H1 (cell line): ENCODE data around the gene TPPP3. TPM values are rescaled to one million over a fixed set of nuclear protein-coding genes. Genes with fewer than 3 reads are reported as not detected.
A peak's percentile ranks its signal among the peaks of the same experiment; 100 is the strongest.

Experiments
- CTCF ChIA-PET: fragments of 300-600 bp; sonication (Branson Sonifier 250); formaldehyde crosslinking; loops from one replicate; lab custom pipeline; 2021; ENCODE audit not compliant: partially characterized antibody; lab: Charles Lee
- POLR2A ChIA-PET: fragments of 300-600 bp; sonication (Branson Sonifier 250); formaldehyde crosslinking; loops from one replicate; lab custom pipeline; 2021; ENCODE audit warnings: inconsistent platforms; ENCODE audit not compliant: partially characterized antibody; lab: Charles Lee
- DNase-seq, 2 experiments: peaks; one replicate each; pipeline versions ENCODE4 v3.0.0 to v3.0.0-alpha.2; 2010 to 2022; ENCODE audit warnings: low spot score in 2 of 2, low read depth in 1 of 2, mixed read lengths in 1 of 2
- FAIRE-seq: peaks from 2 replicates; lab custom pipeline; 2011; peaks lifted over from hg19 to GRCh38; lab: Jason Lieb, UNC
- H2AFZ ChIP-seq: 2 replicates; pipeline ENCODE4 v1.8.1; 2012; ENCODE audit warnings: low read length, inconsistent platforms
- H2AK5ac ChIP-seq: 2 replicates; pipeline ENCODE4 v1.6.1; 2013; ENCODE audit warnings: low read depth, low read length
- H2BK120ac ChIP-seq: replicated peaks from 2 replicates; pipeline ENCODE3; 2013; ENCODE audit warnings: low read depth, low read length, inconsistent platforms
- H2BK12ac ChIP-seq: 2 replicates; pipeline ENCODE4 v1.6.1; 2013; ENCODE audit warnings: low read depth, low read length
- H2BK15ac ChIP-seq: 2 replicates; pipeline ENCODE4 v1.6.1; 2013; ENCODE audit warnings: low read length
- H2BK20ac ChIP-seq: 2 replicates; pipeline ENCODE4 v1.6.1; 2013; ENCODE audit warnings: low read length
- H2BK5ac ChIP-seq: 2 replicates; pipeline ENCODE4 v1.6.1; 2013; ENCODE audit warnings: low read depth, low read length
- H3K14ac ChIP-seq: 2 replicates; pipeline ENCODE4 v1.6.1; 2013; ENCODE audit warnings: inconsistent platforms; ENCODE audit not compliant: insufficient read length
- H3K18ac ChIP-seq: 2 replicates; pipeline ENCODE4 v1.6.1; 2013; ENCODE audit warnings: low read length; ENCODE audit errors: extremely low read depth
- H3K23ac ChIP-seq: 2 replicates; pipeline ENCODE4 v1.6.1; 2013; ENCODE audit warnings: inconsistent platforms; ENCODE audit not compliant: insufficient read length
- H3K23me2 ChIP-seq: 2 replicates; pipeline ENCODE4 v1.6.1; 2013; ENCODE audit warnings: low read depth, low read length
- H3K27ac ChIP-seq: 2 replicates; pipeline ENCODE4 v1.6.1; 2011; ENCODE audit warnings: low read depth, low read length, inconsistent platforms
- H3K27me3 ChIP-seq, 4 experiments: replicated peaks in 1 of 4; 1 replicate in 1 of 4; 2 replicates in 3 of 4; pipeline versions ENCODE4 v1.6.1 to v1.8.1; 2011 to 2013; ENCODE audit warnings: low read length in 3 of 4, mild to moderate bottlenecking in 3 of 4, inconsistent platforms in 2 of 4, mixed read lengths in 2 of 4, moderate library complexity in 1 of 4; ENCODE audit not compliant: control insufficient read depth in 3 of 4, insufficient read depth in 3 of 4; ENCODE audit errors: extremely low read depth in 1 of 4
- H3K36me3 ChIP-seq, 4 experiments: 2 replicates each; pipeline versions ENCODE4 v1.6.1 to v1.8.1; 2011 to 2013; ENCODE audit warnings: mild to moderate bottlenecking in 4 of 4, low read length in 3 of 4, moderate library complexity in 2 of 4, control low read depth in 1 of 4, inconsistent platforms in 1 of 4; ENCODE audit not compliant: insufficient read depth in 4 of 4, control insufficient read depth in 2 of 4
- H3K4ac ChIP-seq: replicated peaks from 2 replicates; pipeline ENCODE3; 2013; ENCODE audit warnings: low read length, low read depth, mixed read lengths, inconsistent platforms; ENCODE audit not compliant: insufficient read length
- H3K4me1 ChIP-seq, 4 experiments: replicated peaks in 1 of 4; 1 replicate in 1 of 4; 2 replicates in 3 of 4; pipeline versions ENCODE4 v1.6.1 to v1.8.1; 2011 to 2013; ENCODE audit warnings: low read length in 3 of 4, inconsistent platforms in 2 of 4, mixed read lengths in 1 of 4; ENCODE audit not compliant: insufficient read depth in 4 of 4, control insufficient read depth in 3 of 4
- H3K4me2 ChIP-seq, 2 experiments: 2 replicates each; pipeline versions ENCODE4 v1.6.1 to v1.8.1; 2011 to 2013; ENCODE audit warnings: low read depth in 2 of 2, low read length in 2 of 2, control low read depth in 1 of 2, inconsistent platforms in 1 of 2, mild to moderate bottlenecking in 1 of 2; ENCODE audit not compliant: insufficient read depth in 1 of 2
- H3K4me3 ChIP-seq, 4 experiments: fragments of 200-600, 300-600 bp in 1 of 4; sonication (generic), shearing (Covaris generic), sonication (Bioruptor Twin) in 1 of 4; 2 replicates each; pipeline versions ENCODE4 v1.5.1 to v1.8.1; 2011 to 2016; ENCODE audit warnings: low read length in 4 of 4, low read depth in 3 of 4, control low read depth in 2 of 4, inconsistent platforms in 2 of 4, mild to moderate bottlenecking in 2 of 4, mixed read lengths in 1 of 4, moderate library complexity in 1 of 4; ENCODE audit not compliant: insufficient read depth in 2 of 4; ENCODE audit errors: extremely low read depth in 1 of 4
- H3K56ac ChIP-seq: replicated peaks from 2 replicates; pipeline ENCODE3; 2013; ENCODE audit warnings: low read depth, mild to moderate bottlenecking, mixed read lengths, low read length, inconsistent platforms; ENCODE audit not compliant: insufficient read length
- H3K79me1 ChIP-seq: 2 replicates; pipeline ENCODE4 v1.6.1; 2013; ENCODE audit warnings: low read depth, low read length, control low read depth
- H3K79me2 ChIP-seq, 2 experiments: 2 replicates each; pipeline versions ENCODE4 v1.6.1 to v1.8.1; 2012 to 2013; ENCODE audit warnings: low read length in 2 of 2, mild to moderate bottlenecking in 2 of 2, inconsistent platforms in 1 of 2; ENCODE audit not compliant: insufficient read depth in 2 of 2, control insufficient read depth in 1 of 2
- H3K9ac ChIP-seq, 4 experiments: replicated peaks in 1 of 4; 1 replicate in 1 of 4; 2 replicates in 3 of 4; pipeline versions ENCODE4 v1.6.1 to v1.8.1; 2011 to 2013; ENCODE audit warnings: low read depth in 3 of 4, low read length in 3 of 4, control low read depth in 2 of 4, mild to moderate bottlenecking in 2 of 4, moderate library complexity in 2 of 4, inconsistent platforms in 1 of 4; ENCODE audit errors: extremely low read depth in 1 of 4
- H3K9me3 ChIP-seq, 2 experiments: 2 replicates each; pipeline versions ENCODE4 v1.6.1 to v1.8.1; 2012 to 2013; ENCODE audit warnings: mild to moderate bottlenecking in 2 of 2, moderate library complexity in 2 of 2, control low read depth in 1 of 2, inconsistent platforms in 1 of 2, low read depth in 1 of 2, low read length in 1 of 2, mixed read lengths in 1 of 2; ENCODE audit not compliant: insufficient read depth in 2 of 2
- H4K20me1 ChIP-seq, 2 experiments: replicated peaks in 1 of 2; 2 replicates each; pipeline versions ENCODE3 to v1.8.1; 2011 to 2013; ENCODE audit warnings: inconsistent platforms in 2 of 2, low read length in 2 of 2, mild to moderate bottlenecking in 1 of 2; ENCODE audit not compliant: insufficient read depth in 2 of 2, control insufficient read depth in 1 of 2
- H4K5ac ChIP-seq: 2 replicates; pipeline ENCODE4 v1.6.1; 2013; ENCODE audit warnings: low read length, low read depth, mixed read lengths, inconsistent platforms; ENCODE audit not compliant: insufficient read length
- H4K8ac ChIP-seq: 2 replicates; pipeline ENCODE4 v1.8.0; 2013; ENCODE audit warnings: mild to moderate bottlenecking, moderate library complexity, low read length, inconsistent platforms; ENCODE audit not compliant: insufficient read depth; ENCODE audit errors: extremely low read depth
- H4K91ac ChIP-seq: replicated peaks from 2 replicates; pipeline ENCODE3; 2013; ENCODE audit warnings: low read length, mixed read lengths, inconsistent platforms; ENCODE audit not compliant: insufficient read length
- BACH1 ChIP-seq: IDR thresholded peaks from 2 replicates; pipeline ENCODE4 v1.6.1; 2012; ENCODE audit warnings: low read length, improper control_type of control experiment
- CREB1 ChIP-seq: IDR thresholded peaks from 2 replicates; pipeline ENCODE4 v1.6.1; 2012; ENCODE audit warnings: inconsistent platforms
- CTBP2 ChIP-seq: IDR thresholded peaks from 2 replicates; pipeline ENCODE4 v1.7.0; 2011; ENCODE audit warnings: borderline replicate concordance, mild to moderate bottlenecking, moderate library complexity, mixed read lengths, low read length; ENCODE audit not compliant: insufficient read depth, insufficient read length
- POLR2A ChIP-seq, 2 experiments: IDR thresholded peaks; 1 replicate in 1 of 2; 2 replicates in 1 of 2; pipeline ENCODE4 v1.6.1; 2011; ENCODE audit warnings: low read depth in 2 of 2, low read length in 2 of 2, mild to moderate bottlenecking in 2 of 2; ENCODE audit errors: control extremely low read depth in 1 of 2
- SRF ChIP-seq: IDR thresholded peaks from 2 replicates; pipeline ENCODE4 v1.6.1; 2011; ENCODE audit warnings: mild to moderate bottlenecking, low read depth, low read length, moderate library complexity
- SUZ12 ChIP-seq: fragments of 200-600 bp; sonication (generic); IDR thresholded peaks from 2 replicates; pipeline ENCODE4 v1.6.1; 2012; ENCODE audit warnings: mild to moderate bottlenecking, inconsistent platforms, low read length, moderate library complexity, mixed read lengths
- WGBS, 2 experiments: shearing (Covaris generic) in 1 of 2; methylation state at CpG; one replicate each; pipeline versions ENCODE4 v1.1.6 to v1.1.7; 2013 to 2015; ENCODE audit warnings: low lambda C conversion rate in 2 of 2, mixed read lengths in 2 of 2, inconsistent platforms in 1 of 2, low coverage in 1 of 2, missing lambda C conversion rate in 1 of 2; ENCODE audit not compliant: insufficient replicate concordance in 2 of 2, insufficient coverage in 1 of 2, insufficient read length in 1 of 2; ENCODE audit errors: extremely low coverage in 1 of 2, missing lambda C conversion rate in 1 of 2; 5-methylcytosine and 5-hydroxymethylcytosine counted together
- polyA plus RNA-seq, 7 experiments: library from polyadenylated mRNA; depleted of rRNA in 3 of 7; stranded (reverse) in 5 of 7; unstranded in 2 of 7; fragments of >200 nt in 5 of 7; fragments of 200-250 nt in 2 of 7; gene quantifications; 1 replicate in 5 of 7; 2 replicates in 1 of 7; 4 replicates in 1 of 7; pipeline versions ENCODE4 v1.2.1 to v1.2.3, GENCODE V29; 2011 to 2013; ENCODE audit warnings: missing spikeins in 2 of 7, mixed read lengths in 2 of 7
- total RNA-seq: library from RNA; stranded (reverse); fragmentation: NEBNext Ultra II Directional; extraction: Animal tissue kit (Norgen Biotek cat#: 25700); gene quantifications from 2 replicates; pipeline ENCODE4 v1.2.1, GENCODE V29; 2021
- TF ChIP-seq, protein P1 (sequence below), 3 experiments: IDR thresholded peaks; 1 replicate in 2 of 3; 2 replicates in 1 of 3; pipeline versions ENCODE4 v1.5.1 to v1.6.1; 2011; ENCODE audit warnings: low read length in 3 of 3, mild to moderate bottlenecking in 3 of 3, inconsistent platforms in 2 of 3, low read depth in 1 of 3, moderate library complexity in 1 of 3; ENCODE audit not compliant: insufficient read depth in 1 of 3; ENCODE audit errors: control extremely low read depth in 1 of 3
- TF ChIP-seq, protein P2 (sequence below): IDR thresholded peaks from 2 replicates; pipeline ENCODE4 v1.6.1; 2011; ENCODE audit warnings: low read depth, mild to moderate bottlenecking, low read length; ENCODE audit not compliant: insufficient read depth
- TF ChIP-seq, protein P3 (sequence below): IDR thresholded peaks from 2 replicates; pipeline ENCODE4 v1.6.1; 2011; ENCODE audit warnings: low read length, improper control_type of control experiment

The TPPP3 gene
- total and polyA plus RNA-seq, 2 of the 8 experiments (the other 6 are each of a cell fraction or from before 2014, with no cell fraction given) = 0.77 to 1.0 TPM

DNA sequence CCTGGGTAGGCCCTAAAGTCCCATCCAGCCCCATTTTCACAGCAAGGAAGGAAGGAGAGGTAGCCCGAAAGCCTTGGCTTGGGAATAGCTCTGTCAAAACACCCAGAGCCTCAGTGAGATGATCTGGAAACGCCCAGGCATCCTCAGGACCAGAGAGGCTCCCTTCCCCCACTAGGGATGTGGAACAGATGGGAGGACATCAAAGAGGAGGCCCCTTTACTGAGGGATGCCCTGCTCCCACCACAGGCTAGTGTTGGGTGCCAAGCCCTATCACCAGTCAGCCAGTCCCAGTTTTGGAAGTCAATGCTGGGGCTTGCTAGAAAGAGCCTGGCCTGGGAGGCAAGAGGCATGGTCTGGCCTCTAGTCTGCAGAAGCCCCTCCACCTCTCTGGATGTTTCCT is 4.7 kb downstream of the TPPP3 start:
- Histone ChIP-seq H2BK20ac (no peak overlapping the region), H3K79me1 (no peaks in the 10 kb centered on the region), H2BK15ac (no peak overlapping the region), H2BK120ac (no peak overlapping the region), H4K8ac (no peak overlapping the region), H3K27ac (no peak overlapping the region), H3K9ac (no peak overlapping the region), H2AFZ (no peak overlapping the region), H2BK12ac (no peak overlapping the region), H3K36me3 (no peaks in the 10 kb centered on the region), H4K91ac (peak overlapping the region; percentile 45), H2AK5ac (no peak overlapping the region), H3K23ac (no peak overlapping the region), H3K4ac (no peak overlapping the region), H4K5ac (no peak overlapping the region), H3K56ac (no peak overlapping the region), H4K20me1 (peaks cover 3 to 5% of the 10 kb centered on the region in 2 experiments), H3K23me2 (no peaks in the 10 kb centered on the region; the same call in 1 of the 2 replicates), H3K9me3 (no peaks in the 10 kb centered on the region), H3K4me3 (no peak overlapping the region), H3K79me2 (no peaks in the 10 kb centered on the region), H3K4me2 (no peak overlapping the region), H3K27me3 (peaks cover 7 to 23% (median 18%) of the 10 kb centered on the region in 4 experiments), H3K14ac (no peak overlapping the region), H3K18ac (no peak overlapping the region), H3K4me1 (peaks cover 0 to 19% (median 8%) of the 10 kb centered on the region in 4 experiments; a peak in 6 of 7 replicates), H2BK5ac (no peak overlapping the region)
- CTCF ChIA-PET = interaction anchor here (0.6 to 32.4 kb wide), 10 partner anchors 8 to 224 kb away, joined by 3 to 476 read pairs (median 4); partner anchors contain the start of genes KCTD19, LRRC36 and ZDHHC1
- TF ChIP-seq SRF (no peak), BACH1 (no peak), CTBP2 (no peak), POLR2A (IDR thresholded peaks at IDR 0.05; ENCODE audit: control extremely low read depth in 1 of 2, low read depth in 2 of 2, low read length in 2 of 2) (no peak), CREB1 (no peak), SUZ12 (no peak)
- TF ChIP-seq, protein P1, sequence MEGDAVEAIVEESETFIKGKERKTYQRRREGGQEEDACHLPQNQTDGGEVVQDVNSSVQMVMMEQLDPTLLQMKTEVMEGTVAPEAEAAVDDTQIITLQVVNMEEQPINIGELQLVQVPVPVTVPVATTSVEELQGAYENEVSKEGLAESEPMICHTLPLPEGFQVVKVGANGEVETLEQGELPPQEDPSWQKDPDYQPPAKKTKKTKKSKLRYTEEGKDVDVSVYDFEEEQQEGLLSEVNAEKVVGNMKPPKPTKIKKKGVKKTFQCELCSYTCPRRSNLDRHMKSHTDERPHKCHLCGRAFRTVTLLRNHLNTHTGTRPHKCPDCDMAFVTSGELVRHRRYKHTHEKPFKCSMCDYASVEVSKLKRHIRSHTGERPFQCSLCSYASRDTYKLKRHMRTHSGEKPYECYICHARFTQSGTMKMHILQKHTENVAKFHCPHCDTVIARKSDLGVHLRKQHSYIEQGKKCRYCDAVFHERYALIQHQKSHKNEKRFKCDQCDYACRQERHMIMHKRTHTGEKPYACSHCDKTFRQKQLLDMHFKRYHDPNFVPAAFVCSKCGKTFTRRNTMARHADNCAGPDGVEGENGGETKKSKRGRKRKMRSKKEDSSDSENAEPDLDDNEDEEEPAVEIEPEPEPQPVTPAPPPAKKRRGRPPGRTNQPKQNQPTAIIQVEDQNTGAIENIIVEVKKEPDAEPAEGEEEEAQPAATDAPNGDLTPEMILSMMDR (IDR thresholded peaks at IDR 0.05; ENCODE audit: control extremely low read depth in 1 of 3, insufficient read depth in 1 of 3, low read depth in 1 of 3, low read length in 3 of 3) = no peak
- TF ChIP-seq, protein P2, sequence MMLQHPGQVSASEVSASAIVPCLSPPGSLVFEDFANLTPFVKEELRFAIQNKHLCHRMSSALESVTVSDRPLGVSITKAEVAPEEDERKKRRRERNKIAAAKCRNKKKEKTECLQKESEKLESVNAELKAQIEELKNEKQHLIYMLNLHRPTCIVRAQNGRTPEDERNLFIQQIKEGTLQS = no peak
- TF ChIP-seq, protein P3, sequence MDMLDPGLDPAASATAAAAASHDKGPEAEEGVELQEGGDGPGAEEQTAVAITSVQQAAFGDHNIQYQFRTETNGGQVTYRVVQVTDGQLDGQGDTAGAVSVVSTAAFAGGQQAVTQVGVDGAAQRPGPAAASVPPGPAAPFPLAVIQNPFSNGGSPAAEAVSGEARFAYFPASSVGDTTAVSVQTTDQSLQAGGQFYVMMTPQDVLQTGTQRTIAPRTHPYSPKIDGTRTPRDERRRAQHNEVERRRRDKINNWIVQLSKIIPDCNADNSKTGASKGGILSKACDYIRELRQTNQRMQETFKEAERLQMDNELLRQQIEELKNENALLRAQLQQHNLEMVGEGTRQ = no peak
- POLR2A ChIA-PET = interaction anchor here (1.1 to 1.3 kb wide), 2 partner anchors 13 to 18 kb away, joined by 3 to 4 read pairs; no protein-coding TSS in a partner anchor
- 88% methylated on average over 1 of the region's 2 CpGs; no CpG with 5 or more reads in 1 of the 2 experiments for WGBS, 2 experiments
- FAIRE-seq (no peak), DNase-seq (no peak)
